NCI-H1048 (cell line): ENCODE measurements around the gene UBE2S.

Experiments
- DNase-seq: peaks from one replicate; lab custom pipeline; 2025; lab: John Stamatoyannopoulos, UW

Gene UBE2S

DNA sequence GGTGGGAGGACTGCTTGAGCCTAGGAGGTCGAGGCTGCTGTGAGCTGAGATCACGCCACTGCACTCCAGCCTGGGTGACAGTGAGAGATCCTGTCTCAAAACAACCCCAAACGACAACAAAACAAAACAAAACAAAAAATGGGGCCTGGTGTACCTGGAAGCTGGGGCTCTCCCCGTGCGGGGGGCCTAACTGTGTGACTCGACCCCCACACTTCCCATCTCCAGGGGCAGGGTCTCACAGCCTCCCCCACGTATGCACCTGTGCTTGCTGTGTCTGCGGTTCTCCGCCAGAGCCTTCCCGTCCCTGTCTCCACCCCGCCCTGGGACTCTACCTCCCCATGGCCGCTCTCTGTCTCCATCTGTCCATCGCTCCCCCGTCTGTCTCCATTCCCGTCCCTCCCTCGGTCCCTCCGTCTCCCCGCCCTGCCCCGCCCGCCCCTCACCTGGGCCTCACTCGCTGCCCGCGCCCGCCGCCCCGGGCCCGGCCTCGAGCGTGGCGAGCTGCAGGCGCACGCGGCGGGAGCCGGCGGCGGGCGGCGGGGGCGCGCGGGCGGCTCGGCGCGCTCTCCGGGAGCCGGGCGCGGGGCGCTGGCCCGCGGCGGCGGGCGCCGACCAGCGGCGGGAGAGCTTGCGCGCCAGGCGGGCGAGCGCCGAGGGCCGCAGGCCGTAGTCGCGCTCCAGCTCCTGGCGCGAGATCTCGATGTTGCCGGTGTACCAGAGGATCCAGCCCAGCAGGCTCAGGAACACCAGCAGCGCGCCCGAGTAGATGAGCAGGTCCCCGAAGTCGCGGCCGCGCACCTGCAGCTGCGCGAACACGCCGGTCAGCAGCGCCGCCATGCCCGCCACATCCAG, 24.1 kb downstream of the UBE2S start:
- no peak for DNase-seq

- no peak for DNase-seq
Measured at GRCh38 chr19:55382522-55383054, 25.0 kb downstream of the UBE2S start.

DNA sequence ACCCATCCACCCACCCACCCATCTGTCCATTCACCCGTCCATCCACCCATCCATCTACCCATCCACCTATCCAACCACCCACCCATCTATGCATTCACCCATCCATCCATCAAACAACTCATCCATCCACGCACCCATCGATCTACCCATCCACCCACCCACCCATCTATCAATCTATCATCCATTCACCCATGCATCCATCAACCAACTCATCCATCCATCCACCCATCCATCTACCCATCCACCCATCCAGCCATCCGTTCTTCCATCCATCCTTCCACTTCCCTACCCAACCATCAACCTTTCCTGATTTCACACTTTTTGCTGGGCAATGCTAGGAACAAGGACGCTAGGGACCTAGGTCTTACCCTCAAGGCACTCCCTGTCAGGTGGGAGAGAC, 25.6 kb downstream of the UBE2S start:
- DNase-seq: no peak

DNA sequence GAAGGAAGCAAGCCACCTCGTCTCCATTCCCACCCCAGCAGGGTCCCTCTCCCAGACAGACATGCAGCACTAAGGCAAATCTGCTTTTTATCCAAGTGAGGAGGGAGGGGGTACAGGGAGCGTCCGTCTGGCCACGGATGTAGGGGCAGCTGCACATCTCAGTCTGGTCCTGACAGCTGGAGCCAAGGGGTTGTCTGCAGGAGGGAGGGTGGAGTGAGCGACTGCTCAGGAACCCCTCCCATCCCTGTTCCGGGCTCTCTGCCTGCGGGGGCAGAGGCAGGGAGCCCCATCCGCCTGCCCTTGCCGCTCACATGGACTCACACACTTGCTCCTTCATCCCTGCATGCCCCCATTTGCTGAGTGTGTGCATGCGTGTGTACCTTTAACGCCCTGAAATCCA, 28.4 kb downstream of the UBE2S start:
- no peak for DNase-seq

DNA sequence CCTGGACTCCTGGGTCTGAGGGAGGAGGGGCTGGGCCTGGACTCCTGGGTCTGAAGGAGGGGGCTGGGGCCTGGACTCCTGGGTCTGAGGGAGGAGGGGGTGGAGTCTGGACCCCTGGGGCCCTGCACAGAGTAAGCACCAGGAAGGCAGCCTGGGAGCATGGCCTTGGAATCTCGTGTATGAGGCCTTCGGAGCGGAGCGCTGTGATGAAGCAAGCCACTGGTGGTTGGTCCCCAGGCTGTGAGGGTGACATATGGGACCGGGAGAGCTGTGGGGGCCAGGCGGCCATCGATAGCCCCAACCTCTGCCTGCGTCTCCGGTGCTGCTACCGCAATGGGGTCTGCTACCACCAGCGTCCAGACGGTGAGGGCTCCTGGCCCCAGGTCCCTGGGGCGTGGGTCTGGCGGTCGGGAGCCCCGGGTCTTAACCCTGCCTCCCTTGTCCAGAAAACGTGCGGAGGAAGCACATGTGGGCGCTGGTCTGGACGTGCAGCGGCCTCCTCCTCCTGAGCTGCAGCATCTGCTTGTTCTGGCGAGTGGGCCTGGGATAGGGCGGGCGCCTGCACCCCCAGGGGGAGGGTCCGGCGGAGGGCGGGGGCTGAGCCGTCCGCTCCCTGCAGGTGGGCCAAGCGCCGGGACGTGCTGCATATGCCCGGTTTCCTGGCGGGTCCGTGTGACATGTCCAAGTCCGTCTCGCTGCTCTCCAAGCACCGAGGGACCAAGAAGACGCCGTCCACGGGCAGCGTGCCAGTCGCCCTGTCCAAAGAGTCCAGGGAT, 30.0 kb downstream of the UBE2S start:
- DNase-seq: no peak

GRCh38 chr19:55376241-55376933, 31.2 kb downstream of the UBE2S start, which contains the start of gene TMEM190:
Gene TMEM190, plus strand, starts transcription at chr19:55376826. Its CDS starts 28 bp downstream, at chr19:55376854.
- DNase-seq: no peak

DNA sequence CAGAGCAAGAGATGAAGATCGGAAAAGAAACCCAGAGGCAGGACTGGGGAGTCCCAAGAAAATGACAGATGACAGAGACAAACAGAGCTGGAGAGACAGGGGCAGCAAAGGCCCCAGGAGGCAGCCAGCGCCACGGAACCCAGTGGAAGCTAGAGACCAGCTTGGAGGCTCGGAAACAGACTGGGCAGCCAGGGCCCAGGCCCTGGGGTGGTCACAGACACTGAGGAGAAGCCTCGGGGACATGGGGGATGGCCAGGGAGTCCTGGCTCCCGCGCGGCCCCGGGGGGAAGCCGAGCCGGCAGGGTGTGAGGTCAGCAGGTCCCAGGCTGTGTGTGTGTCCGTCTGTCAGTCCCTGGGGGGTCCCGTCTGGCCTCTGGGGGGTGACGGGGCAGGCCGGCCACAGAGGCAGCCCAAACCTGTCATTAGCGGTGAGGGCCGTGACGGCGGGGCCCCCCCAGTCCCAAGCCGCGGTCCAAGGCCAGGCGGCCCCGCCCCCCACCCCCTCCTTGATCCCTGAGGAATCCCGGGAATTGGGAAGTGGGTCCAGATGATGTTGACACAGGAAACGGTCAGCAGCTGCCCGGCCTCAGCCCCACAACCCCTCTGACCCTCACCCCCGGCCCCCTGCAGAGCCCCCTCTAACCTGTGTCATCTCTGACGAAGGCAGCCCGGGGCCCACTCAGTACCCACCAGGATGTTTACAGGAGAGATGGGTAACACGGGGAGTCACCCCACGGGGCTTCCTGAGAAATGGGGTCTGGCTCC, 33.4 kb downstream of the UBE2S start:
- no peak for DNase-seq

GRCh38 chr19:55373306-55373992, 34.1 kb downstream of the UBE2S start:
- DNase-seq: no peak

DNA sequence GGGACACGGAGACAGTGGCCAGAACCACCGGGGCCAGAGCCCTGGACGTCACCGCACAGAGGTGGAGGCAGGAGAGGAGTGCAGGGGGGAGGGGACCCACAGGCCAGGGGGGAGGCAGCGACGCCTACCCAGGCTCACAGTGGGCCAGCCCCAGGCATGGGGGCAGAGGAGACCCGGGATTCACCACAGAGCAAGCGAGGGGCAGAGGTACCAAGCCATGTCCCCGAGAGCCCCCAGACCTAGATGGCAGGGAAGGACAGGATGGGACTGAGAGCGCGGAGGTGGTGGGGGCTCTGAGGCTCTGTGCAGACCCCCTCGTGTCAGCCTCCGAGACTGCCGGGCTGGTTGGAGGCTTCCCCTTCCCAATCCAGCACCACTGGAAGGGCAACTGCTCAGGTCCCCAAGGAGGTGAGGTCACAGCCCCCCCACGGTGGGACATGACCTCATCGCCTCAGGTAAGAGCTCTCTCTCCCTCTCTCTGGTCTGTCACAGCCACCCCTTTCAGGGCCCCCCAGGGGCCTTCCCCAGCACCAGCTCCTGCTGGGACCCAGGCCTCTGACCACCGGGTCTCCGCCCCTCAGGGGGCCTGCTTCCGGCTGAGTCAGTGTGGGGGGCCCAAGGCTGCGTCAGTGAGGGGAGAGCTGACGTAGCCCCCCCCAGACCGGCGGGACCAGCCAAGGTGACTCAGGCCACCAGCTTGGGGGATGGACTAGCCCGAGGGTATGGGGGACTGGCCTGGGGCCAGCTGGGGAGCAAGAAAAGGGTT, 35.1 kb downstream of the UBE2S start:
- no peak for DNase-seq

GRCh38 chr19:55370305-55370988, 37.1 kb downstream of the UBE2S start, which contains the start of gene IL11:
Gene IL11, minus strand, starts transcription at chr19:55370463. Its CDS starts 153 bp downstream, at chr19:55370310.
- DNase-seq: no peak

GRCh38 chr19:55369653-55370304, 37.8 kb downstream of the UBE2S start:
- DNase-seq: no peak

- no peak for DNase-seq
Measured at GRCh38 chr19:55368701-55369563, 38.7 kb downstream of the UBE2S start.

DNA sequence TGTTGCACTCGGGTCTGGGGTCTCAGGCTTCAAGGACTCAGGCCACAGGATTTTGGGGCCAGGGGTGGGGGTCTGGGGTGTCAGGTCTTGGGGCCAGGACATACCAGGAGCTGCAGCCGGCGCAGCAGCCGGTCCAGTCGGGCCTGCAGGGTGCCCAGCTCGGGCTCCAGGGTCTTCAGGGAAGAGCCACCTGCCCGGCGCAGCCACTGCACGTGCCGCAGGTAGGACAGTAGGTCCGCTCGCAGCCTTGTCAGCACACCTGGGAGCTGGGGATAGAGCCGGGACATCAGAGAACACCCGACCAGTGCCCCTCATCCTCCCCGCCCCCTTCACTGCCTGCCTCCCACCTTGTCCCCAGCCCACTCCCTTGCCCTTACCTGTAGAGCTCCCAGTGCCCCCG, 39.5 kb downstream of the UBE2S start:
- no peak for DNase-seq

DNA sequence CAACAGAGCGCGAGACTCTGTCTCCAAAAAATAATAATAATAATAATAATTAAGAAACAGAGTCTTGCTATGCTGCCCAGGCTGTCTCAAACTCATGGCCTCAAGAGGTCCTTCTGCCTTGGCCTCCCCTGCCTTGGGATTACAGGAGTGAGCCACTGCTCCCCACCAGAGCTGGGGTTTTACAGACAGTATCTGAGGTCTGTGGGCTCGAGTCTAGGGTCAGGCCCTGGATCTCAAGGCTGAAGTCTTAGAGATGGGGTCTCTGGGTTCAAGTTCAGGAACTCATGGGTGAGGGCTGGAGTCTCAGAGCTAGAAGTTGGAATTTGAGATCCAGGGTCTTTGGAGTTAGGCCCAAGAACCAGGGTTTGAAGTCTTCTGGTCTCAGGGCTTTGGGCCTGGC, 40.8 kb downstream of the UBE2S start:
- DNase-seq: no peak

DNA sequence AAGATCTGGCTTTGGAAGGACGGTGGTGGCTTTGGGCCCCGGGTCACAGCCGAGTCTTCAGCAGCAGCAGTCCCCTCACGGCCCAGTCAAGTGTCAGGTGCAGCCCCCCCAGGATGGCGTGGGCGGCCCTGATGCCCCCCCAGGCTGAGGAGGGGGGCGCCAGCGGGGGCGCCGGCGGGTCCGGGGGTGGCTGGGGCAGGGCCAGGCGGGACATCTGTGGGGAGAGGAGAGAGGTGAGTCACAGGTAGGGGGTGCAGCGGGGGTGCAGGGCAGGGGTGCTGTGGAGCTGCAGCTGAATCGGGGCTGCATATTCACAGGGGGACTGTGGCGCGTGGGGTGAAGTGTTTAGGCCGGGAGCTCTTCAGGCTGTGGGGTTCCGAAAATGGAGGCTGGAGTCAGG, 41.6 kb downstream of the UBE2S start:
- no peak for DNase-seq

GRCh38 chr19:55365245-55365644, 42.3 kb downstream of the UBE2S start:
- no peak for DNase-seq

- DNase-seq: no peak
Measured at GRCh38 chr19:55362990-55363716, 44.4 kb downstream of the UBE2S start, which contains the start of gene GARIN5B. Gene GARIN5B, minus strand, starts transcription at chr19:55363260. Its CDS starts 194 bp downstream, at chr19:55363066.
